Stimulated activated naive CD8-positive, alpha-beta T cell treated with anti-CD3 and anti-CD28 coated beads, Interleukin-15, Interleukin-2, amounts not matched to agents 100 U/mL and 50 U/mL, for 24 hours (primary cell): ENCODE data around the gene CGA.

ENCODE experiments used
- ATAC-seq: fragments of 150-1000 bp; cut with Tn5 transposase; one replicate; pipeline ENCODE4 v1.10.0; 2021
- DNase-seq: peaks from one replicate; pipeline ENCODE4 v3.0.0; 2021

CGA gene

GRCh38 chr6:87088076-87088475, 6.8 kb downstream of the CGA start:
- ATAC-seq (no peak), DNase-seq (no peak)

GRCh38 chr6:87082160-87082721, 12.7 kb downstream of the CGA start:
- no peak for ATAC-seq

DNA sequence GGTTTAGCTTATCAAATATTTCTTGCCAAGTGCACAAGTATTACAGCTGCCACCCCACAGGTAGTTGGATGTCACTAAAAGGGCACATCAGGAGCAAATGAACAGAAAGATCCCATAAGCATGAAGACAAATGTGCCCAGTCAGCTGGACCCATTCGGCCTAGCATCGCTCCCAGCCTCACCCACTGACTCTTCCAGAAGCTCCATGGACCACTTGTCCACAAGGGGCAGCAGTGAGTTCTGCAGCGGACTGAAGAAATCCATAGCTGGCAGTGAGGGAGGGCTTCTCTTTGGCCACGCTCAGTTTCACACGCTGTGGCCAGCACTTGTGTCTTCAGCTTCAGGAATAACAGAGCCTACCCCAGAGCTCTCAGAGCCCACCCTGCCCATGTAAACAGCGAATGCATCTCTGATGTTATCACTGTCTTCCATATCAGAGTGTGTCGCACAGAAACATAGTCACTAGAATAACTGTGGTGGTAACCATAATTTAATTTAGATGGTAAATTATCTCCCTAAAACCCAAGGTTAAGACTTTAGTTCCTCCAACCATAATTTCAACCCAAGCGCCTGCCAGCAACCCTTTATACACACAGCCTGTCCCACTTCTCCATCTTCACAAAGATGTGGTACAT, 15.8 kb downstream of the CGA start:
- ATAC-seq: peak; percentile 78
- peak; percentile 76 for DNase-seq

More at GRCh38 chr6:87082160-87082721, 12.7 kb downstream of the CGA start:
- no peak for DNase-seq

- DNase-seq (no peak), ATAC-seq (no peak)
Measured at GRCh38 chr6:87075168-87075567, 19.7 kb downstream of the CGA start.

DNA sequence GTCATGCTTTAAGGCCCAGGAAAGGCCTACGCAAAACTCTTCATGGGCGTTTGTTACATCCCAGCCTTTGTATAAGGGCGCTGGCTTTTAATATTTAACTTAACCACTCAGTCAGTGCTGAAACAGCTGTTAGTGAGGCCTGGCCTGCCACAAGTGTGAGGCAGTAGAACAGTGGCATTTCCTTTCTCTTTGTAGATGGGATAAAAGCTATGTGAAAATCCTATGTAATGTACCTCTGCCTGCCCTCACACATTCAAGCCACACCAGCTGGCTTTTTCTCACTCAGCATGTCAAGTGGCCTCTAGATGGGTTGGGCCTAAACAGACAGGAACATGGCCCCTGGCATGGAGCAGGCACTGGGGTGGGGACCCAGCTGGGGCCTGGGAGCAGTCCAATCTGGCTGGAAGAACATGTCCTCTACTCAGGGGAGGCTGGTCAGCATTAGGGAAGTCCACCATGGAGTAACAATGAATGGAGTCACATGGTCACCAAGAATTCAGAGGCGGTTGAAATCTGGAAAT, 20.7 kb downstream of the CGA start:
- no peak for DNase-seq
- ATAC-seq: no peak

DNA sequence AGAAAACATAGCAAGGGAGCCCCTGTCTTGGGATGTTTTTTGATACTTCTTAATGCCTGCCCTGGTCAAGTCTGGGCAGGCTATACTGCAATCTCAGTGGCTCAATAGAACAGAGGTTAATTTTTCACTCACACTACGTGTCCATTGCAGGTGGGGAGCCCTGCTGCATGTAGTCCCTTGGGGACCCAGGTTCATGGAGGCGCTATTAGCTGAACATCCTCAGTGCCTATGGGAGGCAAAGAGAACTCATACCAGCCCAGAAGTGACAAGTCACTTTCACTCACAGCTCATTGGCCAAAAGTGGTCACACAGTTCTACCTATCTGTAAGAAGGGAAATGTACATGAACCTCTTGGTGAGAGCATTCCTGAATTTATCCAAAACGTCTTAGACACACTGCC, 23.2 kb downstream of the CGA start:
- DNase-seq (no peak), ATAC-seq (no peak)

DNA sequence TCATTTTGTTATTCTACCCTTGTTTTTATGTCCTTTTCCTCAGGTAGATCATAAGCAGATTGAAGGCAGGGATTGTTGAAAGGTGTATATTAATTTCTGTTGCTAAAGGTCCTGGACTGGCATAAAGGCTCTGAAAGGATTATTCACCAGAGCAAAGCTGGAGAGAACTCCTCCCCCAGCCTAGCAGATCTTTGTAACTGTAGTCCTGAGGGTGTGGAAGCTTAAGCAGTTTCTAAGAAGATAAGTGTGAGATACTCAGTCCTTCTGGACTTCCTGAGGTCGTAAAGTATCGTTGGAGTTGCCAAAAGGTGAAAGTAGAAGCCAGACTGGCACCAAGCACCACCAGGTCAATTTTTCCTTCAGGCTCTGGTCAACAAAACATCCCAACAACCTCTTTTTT, 24.2 kb downstream of the CGA start:
- DNase-seq (no peak), ATAC-seq (no peak)

DNA sequence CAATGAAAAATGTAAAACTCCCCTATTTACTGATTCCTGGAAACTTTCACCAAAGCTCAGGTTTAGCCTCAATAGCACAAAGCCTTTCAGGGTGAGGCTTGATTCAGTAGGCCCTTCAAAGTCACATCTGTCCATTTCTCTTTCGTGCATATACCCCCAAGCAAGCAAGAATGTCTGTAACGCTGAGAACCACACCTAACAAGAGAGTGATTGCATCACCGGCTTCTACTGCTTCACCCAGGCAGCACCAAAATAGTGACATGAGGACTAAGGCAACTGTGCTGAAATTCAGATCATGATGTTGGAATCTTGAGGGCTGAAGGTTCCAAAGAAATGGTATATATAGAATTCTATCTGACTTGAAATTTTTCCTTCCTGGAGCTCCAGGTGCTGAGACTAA, 26.1 kb downstream of the CGA start:
- DNase-seq (no peak), ATAC-seq (no peak)

DNA sequence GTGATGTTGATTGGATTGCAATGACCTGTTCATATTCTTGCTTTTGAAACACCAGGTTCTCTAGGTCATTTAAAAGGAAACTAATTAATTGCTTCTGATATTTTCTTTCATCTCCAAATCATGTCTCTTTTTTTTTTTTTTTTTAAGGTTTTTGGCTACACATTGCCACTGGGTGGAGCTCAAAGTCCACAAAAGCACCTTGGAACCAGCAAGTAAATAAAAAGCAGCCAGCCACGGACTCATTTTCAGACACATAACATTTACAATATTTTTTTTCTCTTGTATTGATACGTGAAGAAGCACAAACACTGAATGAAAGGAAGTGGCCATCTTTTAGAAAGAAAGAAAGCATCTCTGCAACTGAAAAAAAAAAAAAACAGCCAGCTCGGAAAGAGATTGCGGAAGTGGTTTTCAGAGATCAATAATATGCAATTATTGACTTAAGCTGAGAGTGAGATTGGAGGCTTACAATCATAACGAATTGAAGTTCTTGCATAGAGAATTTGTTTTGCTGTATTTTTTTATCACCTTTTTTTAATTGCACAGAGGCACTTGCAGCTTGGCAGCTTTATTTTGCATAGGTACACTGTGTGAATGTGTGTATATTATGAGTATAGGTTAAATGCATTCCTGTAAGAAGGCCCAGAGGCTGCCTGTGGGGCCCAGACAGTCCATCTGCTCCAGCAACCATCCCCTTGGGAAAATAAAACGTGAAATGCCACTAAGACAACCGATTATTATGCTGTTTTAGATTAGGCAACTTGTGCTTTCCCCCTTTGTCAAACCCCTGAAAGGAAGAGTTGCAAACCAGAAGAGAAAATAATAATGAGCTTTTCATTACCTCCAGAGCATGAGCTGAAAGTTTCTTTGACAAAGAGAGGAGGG, 28.2 kb downstream of the CGA start:
- peak; percentile 32 for DNase-seq
- no peak for ATAC-seq

- no peak for ATAC-seq
Measured at GRCh38 chr6:87065117-87065516, 29.8 kb downstream of the CGA start.

GRCh38 chr6:87059943-87060342, 35.0 kb downstream of the CGA start:
- DNase-seq (no peak), ATAC-seq (no peak)

More at GRCh38 chr6:87065117-87065516, 29.8 kb downstream of the CGA start:
- no peak for DNase-seq

DNA sequence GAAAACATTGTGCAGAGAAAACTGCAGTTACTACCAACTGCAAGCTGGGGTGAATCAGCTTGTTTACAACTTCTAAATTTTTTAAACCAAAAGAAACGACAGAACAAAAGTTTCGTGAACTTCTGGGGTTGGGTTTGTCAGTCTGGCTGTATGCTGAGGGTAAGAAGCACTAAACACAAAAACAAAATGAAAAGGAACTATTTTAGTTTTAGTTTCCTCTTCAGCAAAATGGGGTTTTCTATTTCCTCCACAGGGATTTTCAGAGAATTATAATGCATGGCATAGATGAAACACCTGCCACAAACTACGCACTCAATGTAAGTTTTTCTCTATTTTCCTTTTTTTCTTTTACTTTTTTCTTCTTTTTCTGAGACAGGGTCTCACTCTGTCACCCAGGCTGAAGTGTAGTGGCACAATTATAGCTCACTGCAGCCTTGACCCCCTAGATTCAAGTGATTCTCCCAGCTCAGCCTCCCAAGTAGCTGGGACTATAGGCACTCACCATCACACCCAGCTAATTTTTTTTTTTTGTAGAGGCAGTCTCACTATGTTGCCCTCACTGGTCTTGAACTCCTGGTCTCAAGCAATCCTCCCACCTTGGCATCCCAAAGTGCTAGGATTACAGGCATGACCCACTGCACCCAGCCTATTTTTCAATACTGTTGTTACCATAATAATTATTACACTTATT, 40.6 kb downstream of the CGA start:
- ATAC-seq (no peak), DNase-seq (no peak)

- DNase-seq: no peak
- no peak for ATAC-seq
Measured at GRCh38 chr6:87053312-87053711, 41.6 kb downstream of the CGA start.

- no peak for ATAC-seq
- DNase-seq: no peak
Measured at GRCh38 chr6:87049779-87050178, 45.1 kb downstream of the CGA start.

- ATAC-seq (no peak), DNase-seq (no peak)
Measured at GRCh38 chr6:87045521-87046075, 49.3 kb downstream of the CGA start.

- no peak for ATAC-seq
Measured at GRCh38 chr6:87040729-87041128, 54.2 kb downstream of the CGA start.

More at GRCh38 chr6:87040729-87041128, 54.2 kb downstream of the CGA start:
- DNase-seq: no peak
